NCI-H2227 (cell line): ENCODE measurements around the gene GLP1R.

Experiments
- DNase-seq: peaks from one replicate; lab custom pipeline; 2025; ENCODE audit not compliant: unreplicated experiment; lab: John Stamatoyannopoulos, UW

Gene GLP1R

DNA sequence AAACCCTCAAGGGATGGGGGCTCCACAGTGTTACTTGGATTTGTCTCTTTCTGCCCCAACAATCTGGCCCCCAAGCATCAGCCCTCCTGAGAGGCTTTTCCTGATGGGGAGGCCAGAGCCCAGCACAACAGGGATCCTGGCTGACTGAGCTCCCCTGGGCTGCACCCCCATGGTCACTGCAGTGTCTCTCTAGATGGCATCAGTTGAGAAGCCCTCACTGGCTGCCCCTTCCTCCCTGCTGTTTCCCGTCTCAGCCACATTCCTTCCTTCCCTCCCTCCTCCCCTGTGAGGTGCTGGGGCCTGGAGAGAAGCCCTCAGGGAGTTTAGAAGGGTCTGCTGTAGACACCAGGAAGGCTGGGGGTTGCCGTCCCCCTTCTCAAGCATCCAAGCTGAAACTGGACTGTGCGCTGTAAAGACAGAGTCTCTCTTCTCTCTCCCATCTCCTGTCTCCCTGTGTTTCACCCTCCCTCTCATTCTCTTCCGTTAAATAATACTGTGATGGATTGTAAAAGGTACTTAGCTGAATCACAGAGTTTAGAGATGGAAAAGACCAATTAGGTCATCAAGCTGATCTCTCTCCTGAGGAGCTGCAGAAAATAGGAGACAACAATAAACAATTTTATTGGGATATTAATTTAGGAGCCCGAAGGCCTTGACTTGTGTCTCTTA, 36.7 kb downstream of the GLP1R start:
- DNase-seq = no peak

DNA sequence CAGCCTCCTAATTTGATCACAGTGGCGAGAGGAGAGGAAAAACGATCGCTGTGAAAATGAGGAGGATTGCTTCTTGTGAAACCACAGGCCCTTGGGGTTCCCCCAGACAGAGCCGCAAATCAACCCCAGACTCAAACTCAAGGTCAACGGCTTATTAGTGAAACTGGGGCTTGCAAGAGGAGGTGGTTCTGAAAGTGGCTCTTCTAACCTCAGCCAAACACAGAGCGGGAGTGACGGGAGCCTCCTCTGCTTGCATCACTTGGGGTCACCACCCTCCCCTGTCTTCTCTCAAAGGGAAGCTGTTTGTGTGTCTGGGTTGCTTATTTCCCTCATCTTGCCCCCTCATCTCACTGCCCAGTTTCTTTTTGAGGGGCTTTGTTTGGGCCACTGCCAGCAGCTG, 37.7 kb downstream of the GLP1R start:
- no peak for DNase-seq

DNA sequence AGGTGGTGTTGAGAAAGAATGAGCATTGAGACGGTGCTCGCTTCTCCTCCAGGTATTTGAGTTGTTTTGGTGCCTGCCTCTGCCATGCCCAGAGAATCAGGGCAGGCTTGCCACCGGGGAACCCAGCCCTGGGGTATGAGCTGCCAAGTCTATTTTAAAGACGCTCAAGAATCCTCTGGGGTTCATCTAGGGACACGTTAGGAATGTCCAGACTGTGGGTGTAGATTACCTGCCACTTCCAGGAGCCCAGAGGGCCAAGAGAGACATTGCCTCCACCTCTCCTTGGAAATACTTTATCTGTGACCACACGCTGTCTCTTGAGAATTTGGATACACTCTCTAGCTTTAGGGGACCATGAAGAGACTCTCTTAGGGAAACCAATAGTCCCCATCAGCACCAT, 38.1 kb downstream of the GLP1R start:
- DNase-seq = no peak

DNA sequence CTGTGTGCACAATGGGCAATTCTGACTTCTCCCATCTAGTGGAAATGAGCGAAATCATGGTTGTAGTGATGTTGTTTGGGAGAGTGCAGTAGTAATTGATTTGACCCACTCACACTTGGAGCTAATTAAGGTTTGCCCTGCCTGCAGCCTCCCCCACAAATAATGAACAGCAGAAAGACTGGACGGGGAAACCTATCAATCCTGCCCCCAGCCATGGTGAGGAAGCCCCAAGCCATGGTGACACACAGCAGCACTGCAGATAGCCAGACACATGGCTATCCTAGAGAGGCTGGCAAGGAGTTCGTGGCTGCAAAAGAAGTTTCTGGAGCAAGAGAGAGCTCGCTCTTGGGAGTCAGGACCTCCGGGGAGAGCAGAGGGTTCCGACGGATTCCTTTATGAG, 38.6 kb downstream of the GLP1R start:
- no peak for DNase-seq

DNA sequence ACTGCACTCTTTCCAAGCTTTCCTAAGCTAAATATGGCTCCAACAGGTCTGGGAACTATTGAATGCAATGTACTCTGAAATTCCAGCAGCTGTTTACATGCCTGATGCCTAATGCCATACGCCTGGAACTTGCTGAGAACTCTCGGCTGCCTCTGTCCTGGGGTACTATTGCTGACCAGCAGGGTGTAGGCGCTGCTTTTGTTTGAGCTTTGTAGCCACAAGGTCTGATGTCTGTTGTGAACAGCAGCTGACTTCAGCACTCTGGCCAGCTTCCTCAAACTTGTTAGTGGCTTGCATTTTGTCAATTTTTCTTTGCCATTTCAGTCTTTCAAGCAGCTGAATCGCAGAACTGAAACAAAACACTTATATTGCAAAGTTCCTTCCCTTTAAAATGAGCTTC, 39.8 kb downstream of the GLP1R start:
- DNase-seq = peak; percentile 29

DNA sequence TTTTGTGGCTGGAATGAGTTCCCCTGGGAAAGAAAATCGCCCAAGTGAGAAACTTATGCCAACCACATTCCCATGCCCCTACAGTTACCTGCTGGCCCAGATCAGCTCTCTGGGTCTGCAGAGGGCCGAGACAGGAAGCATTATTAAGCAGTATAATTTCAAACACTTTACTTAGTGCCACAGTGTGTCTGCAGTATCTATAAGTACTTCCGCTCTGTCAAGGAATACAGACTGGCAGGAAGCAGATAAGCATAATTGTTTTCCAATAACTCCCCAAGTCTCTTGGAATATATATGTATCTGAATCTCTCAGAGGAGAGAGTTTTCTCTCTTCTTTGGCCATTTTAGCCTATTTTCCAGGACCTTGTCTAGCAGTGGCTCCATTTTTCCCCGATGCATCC, 41.5 kb downstream of the GLP1R start:
- no peak for DNase-seq

DNA sequence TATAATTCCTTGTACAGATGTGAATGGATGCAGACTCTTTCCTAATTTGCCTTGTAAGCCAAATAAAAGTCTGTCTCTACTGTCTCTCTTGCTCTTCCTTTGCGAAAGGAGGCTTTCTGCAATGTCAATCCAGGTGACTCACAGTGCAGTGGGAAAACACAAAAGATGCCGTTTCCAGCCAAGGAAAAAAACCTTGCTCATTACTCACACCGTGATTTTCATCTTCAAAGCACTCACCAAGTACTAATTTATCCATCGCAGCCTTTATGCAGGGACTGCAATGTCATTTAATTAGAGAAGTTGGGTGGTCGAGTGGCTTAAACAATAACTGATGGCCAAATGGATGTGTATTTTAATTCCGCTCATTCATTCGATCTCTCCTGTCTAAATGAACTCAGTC, 42.6 kb downstream of the GLP1R start:
- DNase-seq = peak; percentile 16

DNA sequence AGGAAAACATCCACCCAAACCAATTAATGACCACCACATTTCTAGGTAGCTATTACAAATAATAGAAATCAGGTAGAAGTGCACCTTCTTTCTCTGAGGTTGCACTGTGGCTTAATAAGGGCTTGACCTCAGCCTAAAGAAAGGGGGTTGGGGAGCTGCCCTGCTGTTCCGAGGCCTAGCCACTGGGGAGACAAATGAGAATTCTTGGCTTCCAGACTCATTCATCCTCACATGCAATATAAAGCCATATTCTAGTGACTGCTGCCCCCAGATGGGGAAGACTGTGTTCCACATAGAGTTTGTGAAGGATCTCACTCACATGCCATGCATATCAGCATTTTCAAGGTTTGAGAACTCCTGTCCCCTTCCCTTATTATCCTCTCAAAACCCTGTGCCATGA, 43.5 kb downstream of the GLP1R start:
- DNase-seq = peak; percentile 58

DNA sequence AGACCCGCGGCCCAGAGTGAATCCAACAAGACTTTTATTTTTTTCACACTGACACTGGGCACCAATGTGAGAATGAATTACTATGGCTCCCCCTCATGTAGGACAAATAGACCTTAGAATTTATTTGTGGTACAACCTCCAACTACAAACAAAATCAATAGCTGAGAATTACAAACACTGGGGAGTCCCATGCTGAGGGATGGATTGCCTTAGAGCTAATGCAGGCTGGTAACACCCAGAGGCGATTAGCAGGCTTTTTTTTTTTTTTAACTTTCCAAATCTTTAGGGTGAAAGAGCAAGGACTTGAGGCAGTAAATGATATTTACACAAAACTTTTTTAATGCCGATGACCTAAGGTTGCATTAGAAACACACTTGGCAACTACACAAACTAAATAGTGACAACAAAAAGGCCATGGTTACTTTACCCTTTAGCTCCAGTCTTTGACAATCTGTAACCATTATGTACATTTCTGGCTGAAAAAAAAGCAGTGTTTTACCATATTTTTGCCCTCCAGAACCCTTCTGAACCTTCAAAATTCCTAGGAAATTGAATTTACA, 44.6 kb downstream of the GLP1R start:
- no peak for DNase-seq

DNA sequence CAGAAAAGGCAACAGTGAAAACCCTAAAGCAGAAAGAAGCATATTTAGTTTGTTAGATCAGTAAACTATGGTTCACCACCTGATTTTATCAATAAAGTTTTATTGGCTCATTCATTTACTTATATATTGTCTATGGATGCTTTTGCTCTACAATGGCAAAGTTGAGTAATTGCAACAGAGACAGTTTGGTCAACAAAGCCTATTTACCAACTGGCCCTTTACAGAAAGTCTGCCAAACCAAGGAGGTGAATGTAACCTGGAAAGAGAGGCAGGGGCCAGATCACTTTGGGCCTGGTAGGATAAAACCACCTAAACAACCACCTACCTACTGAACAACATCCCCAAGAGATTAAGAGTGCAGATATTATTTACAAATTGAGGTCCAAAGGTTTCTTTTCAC, 47.0 kb downstream of the GLP1R start:
- no peak for DNase-seq

DNA sequence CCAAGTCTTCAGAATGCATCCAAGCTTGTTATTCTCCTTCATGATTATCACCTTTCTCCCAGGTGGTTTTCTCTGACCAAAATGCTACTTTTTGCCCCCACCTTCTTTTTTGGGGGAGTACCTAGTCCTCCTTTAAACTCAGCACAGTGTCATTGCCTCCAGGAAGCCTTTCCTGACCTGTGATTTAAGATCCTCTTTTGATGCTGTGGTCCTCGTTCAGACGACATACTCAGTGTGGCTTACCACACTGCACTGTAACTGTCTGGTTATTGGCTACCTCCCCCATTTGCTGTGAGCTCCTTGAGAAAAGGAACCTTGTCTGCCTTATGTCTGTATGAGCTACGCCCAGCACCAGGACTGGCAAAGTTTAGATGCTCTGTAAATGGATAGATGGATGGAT, 51.8 kb downstream of the GLP1R start:
- DNase-seq = no peak

DNA sequence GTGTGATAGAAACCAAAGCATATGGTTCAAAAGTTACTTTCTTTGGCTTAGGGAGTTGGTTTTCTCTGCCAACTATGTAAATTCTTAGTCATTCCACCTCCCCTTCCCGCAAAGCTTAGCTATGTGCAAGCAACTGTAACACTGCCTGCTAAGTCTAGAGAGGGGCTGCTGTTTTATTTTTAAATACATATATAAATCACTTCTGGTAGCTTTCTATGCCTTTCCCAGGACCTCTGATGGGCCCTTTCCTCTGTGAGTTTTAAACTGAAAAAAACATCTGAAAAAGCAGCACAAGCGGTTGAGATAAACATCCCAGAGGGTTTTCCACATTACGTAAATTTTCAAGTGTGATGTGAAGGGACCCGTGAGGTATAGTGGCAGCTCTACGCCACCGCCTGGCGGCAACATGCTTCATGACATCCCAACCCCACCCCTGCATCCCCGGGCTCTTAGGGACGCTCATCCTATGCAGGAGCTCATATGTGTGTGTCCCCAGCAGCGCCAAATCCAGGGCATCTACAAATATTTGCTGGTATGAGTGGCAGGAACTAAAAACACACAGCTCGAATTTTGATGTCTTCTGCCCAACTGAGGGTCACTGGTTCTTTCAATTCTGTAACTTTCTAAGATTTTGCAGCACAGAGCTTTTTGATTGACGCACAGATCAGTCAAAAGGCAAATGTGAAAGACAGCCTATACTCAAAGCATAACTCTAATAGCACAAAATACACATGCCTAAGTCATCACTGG, 53.7 kb downstream of the GLP1R start:
- peak; percentile 35 for DNase-seq

DNA sequence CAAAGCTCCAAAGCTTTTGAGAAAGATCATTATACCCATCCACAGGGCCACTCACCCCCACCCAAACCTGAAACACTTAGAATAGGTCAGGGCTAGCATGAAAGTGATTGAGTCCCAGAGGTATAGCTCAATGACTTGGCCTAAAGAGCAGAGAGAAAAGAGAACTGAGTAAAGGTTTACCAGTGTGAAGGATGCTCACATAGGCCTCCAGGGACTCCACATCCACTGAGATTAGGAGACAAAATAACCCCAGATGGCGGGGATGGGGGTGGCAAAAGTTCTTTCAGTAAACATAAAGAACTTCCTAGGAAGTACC, 54.2 kb downstream of the GLP1R start:
- DNase-seq = no peak

DNA sequence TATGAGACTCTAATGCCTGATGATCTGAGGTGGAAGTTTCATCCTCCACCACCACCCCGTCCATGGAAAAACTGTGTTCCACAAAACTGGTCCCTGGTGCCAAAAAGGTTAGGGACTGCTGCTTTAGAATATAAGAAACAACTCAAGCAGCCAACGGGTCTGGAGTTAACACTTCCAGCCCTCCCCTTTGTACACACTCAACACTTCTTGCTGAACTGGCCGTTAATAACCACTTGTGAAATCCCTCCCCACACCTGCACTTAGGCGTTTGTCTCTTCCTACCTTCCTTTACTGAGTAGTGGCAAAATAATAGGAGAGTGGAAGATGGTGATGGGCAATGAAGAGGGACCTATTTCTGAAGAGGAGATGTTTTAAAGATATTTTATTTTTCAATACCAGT, 55.9 kb downstream of the GLP1R start:
- no peak for DNase-seq

DNA sequence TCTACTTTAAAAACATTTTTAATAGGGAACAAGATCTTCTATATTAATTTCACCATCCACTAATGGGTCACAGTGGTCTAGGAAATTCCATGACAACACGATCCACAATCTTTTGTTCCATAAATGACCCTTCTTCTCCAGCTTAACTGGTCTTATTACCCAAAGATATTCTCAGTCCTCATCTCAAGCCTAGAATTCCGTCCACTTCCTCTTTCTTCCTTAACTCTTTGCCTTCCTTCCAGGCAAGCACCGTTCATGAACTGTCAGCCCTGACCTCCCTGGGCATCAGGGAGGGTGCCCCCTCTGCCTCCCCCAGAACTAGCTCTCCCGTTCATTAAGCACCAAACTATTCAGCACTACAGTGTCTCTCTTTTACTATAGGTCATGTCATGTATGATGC, 58.5 kb downstream of the GLP1R start:
- DNase-seq = no peak

DNA sequence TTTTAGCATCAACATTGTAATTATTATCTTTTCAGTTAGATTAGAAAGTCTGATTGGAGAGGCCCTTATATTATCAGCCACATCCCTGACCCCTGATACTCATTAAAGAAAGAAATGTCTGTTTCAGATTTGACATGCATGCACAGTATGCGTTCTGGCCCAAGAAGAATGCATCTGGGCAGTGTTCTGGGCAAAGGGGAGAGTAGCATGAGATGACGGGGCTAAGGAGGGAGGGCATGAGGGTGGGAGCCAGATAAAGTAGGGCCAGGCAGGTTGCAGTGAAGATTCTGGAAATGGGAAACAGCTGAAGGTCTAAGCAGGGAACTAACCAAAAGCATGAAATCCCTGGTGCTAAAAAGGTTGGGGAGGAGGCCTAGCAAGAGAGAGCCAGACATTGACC, 59.1 kb downstream of the GLP1R start:
- DNase-seq = no peak

DNA sequence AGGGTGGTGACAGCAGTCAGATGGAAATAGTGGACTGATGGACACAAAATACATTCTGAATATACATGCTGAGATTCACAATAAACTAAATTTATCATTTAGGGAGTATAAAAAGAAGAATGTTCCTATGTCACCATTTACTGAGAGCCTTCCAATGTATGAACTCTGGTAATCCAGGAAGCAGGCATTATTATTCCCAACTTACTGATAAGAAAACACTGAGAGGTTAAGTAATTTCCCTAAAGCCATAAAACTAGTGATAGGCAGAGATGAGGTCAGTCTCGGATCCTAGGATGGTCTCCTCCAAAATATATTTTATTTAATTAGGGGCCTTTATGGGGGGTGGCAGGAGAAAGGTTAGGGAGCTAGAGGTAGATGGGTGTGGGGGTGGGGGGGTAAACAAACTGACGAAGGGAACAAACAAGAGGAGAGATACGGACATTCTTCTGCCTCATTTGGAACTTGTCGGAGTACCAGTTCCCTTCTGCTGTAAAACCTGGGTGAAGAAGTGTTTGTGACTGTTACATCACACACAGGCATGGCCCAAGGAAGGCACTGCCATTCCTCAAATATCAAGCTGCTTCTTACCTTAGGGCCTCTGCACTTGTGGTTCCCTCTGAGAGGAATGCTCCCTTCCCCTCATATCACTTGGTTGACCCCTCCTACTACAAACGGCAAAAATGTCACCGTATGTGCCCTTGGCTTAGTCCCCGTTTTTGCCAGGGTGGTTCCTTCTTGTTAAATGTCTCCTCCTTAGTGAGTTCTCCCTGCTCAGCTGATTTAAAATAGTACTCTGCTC, 59.7 kb downstream of the GLP1R start:
- DNase-seq = no peak

DNA sequence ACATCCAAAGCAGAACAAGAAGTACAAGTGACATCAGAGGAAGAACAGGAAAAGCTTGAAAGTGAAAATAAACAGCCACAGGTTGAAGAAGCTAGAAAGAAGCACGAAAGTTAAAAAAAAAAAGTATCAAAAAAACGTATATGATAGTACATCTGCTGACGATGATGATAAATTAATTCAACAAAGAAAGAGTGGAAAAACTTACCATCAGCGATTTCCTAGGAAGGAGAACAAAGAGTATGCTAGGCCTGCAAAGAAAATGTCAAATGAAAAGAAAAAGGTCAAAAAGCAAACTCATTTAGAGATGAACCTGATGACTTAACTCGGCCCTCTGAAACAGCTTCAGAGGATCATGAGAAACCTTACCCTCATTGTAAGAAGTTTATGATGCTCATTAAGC, 62.7 kb downstream of the GLP1R start:
- no peak for DNase-seq

DNA sequence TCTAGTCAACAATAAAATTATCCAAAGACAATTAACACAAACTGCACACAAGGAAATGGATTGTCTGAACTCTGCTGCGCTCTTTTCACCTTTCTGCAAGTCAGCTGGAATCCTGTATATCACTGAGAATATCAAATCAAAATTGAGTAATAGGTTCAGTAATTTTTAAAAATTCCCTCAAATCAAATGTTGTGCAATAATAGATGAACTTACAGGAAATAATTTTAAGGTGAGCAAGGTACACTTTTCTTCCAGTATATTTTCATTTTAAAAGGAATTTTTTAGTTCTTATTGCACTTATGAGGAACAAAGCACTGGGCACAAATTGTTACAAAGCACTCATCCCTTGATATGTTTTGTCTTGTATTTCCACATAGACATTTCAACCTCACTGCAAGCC, 65.2 kb downstream of the GLP1R start:
- no peak for DNase-seq

DNA sequence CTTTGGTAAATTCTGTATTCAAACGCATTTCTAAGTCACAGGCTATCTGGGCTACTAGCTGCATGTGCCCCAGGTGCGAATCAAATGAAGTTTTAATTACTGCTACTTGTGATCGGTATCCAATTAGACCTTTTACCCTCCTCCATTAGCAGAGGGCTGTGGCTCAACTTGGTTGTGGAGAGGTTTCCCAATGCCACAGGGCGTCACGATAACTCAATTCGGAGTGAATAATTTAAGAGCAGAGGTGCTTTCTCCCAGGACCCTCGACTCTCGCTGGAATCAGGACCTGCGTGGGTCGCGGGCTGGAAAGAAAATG, 65.8 kb downstream of the GLP1R start:
- DNase-seq = no peak

DNA sequence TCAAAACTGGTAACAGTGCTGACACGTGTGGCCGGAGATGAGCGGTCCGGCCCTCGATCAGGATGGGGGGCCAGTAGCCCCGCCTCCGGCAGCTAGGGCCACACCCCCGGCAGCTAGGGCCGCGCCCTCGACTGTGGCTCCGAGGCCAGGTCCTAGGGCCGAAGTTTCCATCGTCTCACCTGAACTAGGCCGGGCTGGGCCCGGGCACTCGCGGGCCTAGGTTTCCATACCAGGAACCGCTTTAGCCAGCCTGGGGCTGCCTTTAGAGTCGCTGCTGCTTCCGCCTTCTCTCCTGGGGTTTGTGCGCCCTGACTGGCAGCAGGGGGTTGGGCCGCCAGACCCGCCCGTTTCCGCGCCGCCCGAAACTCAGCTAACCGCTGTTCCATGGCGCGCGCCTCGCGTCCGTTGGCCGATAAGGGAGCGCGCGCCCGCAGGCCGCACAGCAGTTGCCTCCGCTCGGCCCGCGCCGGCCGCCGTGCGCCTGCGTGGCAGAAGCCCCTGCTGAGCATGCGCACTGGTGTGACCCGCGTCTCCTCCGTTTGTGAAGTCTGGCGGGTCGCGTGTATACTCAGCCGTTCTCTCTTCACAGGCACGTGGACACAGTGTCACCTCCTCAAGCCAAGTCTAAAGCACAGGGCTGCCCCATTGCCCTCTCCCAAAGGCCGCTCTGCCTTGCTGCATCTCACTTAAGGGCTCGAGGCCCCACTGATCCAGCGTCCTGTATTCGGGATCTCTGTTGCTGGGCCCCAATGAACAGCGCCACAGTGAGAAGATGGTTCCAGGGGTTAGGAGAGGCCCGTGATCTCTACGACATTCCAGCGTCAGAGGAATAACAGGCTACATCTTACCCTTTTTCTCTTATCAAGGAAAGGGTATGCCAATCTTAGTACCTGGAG, 66.4 kb downstream of the GLP1R start, which contains the start of gene SAYSD1:
Gene SAYSD1 (minus strand): TSS at position 483 of the 896 bp plus-strand sequence. CDS start 97 bp downstream, at position 386.
- DNase-seq = peak; percentile 98
